HEK293 (cell line): ENCODE results near the gene DDX23.

Experiments used
- FEZF1 ChIP-seq: fragments of 450-650 bp; formaldehyde crosslinking; IDR thresholded peaks from 2 replicates; pipeline ENCODE4 v1.5.1; 2016; ENCODE audit warnings: missing biosample characterization, missing genetic modification characterization
- GFI1B ChIP-seq: fragments of 450-650 bp; formaldehyde crosslinking; IDR thresholded peaks from 2 replicates; pipeline ENCODE4 v1.5.1; 2016; ENCODE audit warnings: missing biosample characterization, missing genetic modification characterization
- GLI2 ChIP-seq: fragments of 450-650 bp; formaldehyde crosslinking; IDR thresholded peaks from 2 replicates; pipeline ENCODE4; 2017; ENCODE audit warnings: missing biosample characterization, missing genetic modification characterization, low read depth, borderline replicate concordance
- KLF1 ChIP-seq: fragments of 450-650 bp; formaldehyde crosslinking; IDR thresholded peaks from 2 replicates; pipeline ENCODE4 v1.5.1; 2016; ENCODE audit warnings: missing biosample characterization, missing genetic modification characterization
- PATZ1 ChIP-seq: fragments of 450-650 bp; formaldehyde crosslinking; IDR thresholded peaks from 2 replicates; pipeline ENCODE4 v1.5.1; 2016; ENCODE audit warnings: missing biosample characterization, missing genetic modification characterization
- PRDM6 ChIP-seq: fragments of 450-650 bp; formaldehyde crosslinking; IDR thresholded peaks from 2 replicates; pipeline ENCODE4 v1.5.1; 2017; ENCODE audit warnings: missing biosample characterization, missing genetic modification characterization
- SETDB1 ChIP-seq: IDR thresholded peaks from one replicate; pipeline ENCODE4 v1.6.1; 2017; ENCODE audit warnings: mild to moderate bottlenecking, low read length, moderate library complexity, mixed read lengths; ENCODE audit not compliant: insufficient read length
- SP3 ChIP-seq: fragments of 450-650 bp; formaldehyde crosslinking; IDR thresholded peaks from 2 replicates; pipeline ENCODE4 v1.5.1; 2016; ENCODE audit warnings: missing biosample characterization, missing genetic modification characterization
- YY2 ChIP-seq: fragments of 450-650 bp; formaldehyde crosslinking; IDR thresholded peaks from 2 replicates; pipeline ENCODE4 v1.5.1; 2016; ENCODE audit warnings: missing biosample characterization, missing genetic modification characterization
- ZBTB11 ChIP-seq: fragments of 450-650 bp; formaldehyde crosslinking; conservative IDR thresholded peaks from 2 replicates; pipeline ENCODE4 v1.5.1; 2016; ENCODE audit warnings: low read depth, missing biosample characterization, missing genetic modification characterization
- ZBTB20 ChIP-seq: fragments of 450-650 bp; formaldehyde crosslinking; IDR thresholded peaks from 2 replicates; pipeline ENCODE4 v1.5.1; 2016; ENCODE audit warnings: missing biosample characterization, missing genetic modification characterization
- ZEB2 ChIP-seq: fragments of 450-650 bp; formaldehyde crosslinking; IDR thresholded peaks from 2 replicates; pipeline ENCODE4 v1.5.1; 2016; ENCODE audit warnings: missing biosample characterization, missing genetic modification characterization
- ZNF133 ChIP-seq: fragments of 450-650 bp; formaldehyde crosslinking; IDR thresholded peaks from 2 replicates; pipeline ENCODE4 v1.5.1; 2016; ENCODE audit warnings: missing biosample characterization, missing genetic modification characterization
- ZNF2 ChIP-seq: fragments of 450-650 bp; formaldehyde crosslinking; IDR thresholded peaks from 2 replicates; pipeline ENCODE4 v1.5.1; 2016; ENCODE audit warnings: missing biosample characterization, missing genetic modification characterization
- ZNF223 ChIP-seq: fragments of 450-650 bp; formaldehyde crosslinking; IDR thresholded peaks from 2 replicates; pipeline ENCODE4 v1.5.1; 2016; ENCODE audit warnings: missing biosample characterization, missing genetic modification characterization
- ZNF248 ChIP-seq: fragments of 450-650 bp; formaldehyde crosslinking; IDR thresholded peaks from 2 replicates; pipeline ENCODE4 v1.5.1; 2017; ENCODE audit warnings: missing biosample characterization, missing genetic modification characterization
- ZNF335 ChIP-seq: fragments of 450-650 bp; formaldehyde crosslinking; conservative IDR thresholded peaks from 2 replicates; pipeline ENCODE4 v1.5.1; 2016; ENCODE audit warnings: missing biosample characterization, missing genetic modification characterization
- ZNF350 ChIP-seq: fragments of 450-650 bp; formaldehyde crosslinking; IDR thresholded peaks from 2 replicates; pipeline ENCODE4 v1.5.0; 2017; ENCODE audit warnings: missing biosample characterization, mild to moderate bottlenecking, missing genetic modification characterization
- ZNF394 ChIP-seq: fragments of 450-650 bp; formaldehyde crosslinking; IDR thresholded peaks from 2 replicates; pipeline ENCODE4 v1.5.1; 2016; ENCODE audit warnings: missing biosample characterization, missing genetic modification characterization, mild to moderate bottlenecking, moderate library complexity, borderline replicate concordance
- ZNF510 ChIP-seq: fragments of 450-650 bp; formaldehyde crosslinking; IDR thresholded peaks from 2 replicates; pipeline ENCODE4 v1.5.1; 2018; ENCODE audit warnings: mild to moderate bottlenecking, missing genetic modification characterization, missing biosample characterization; ENCODE audit not compliant: insufficient replicate concordance
- ZNF530 ChIP-seq: fragments of 450-650 bp; formaldehyde crosslinking; IDR thresholded peaks from 2 replicates; pipeline ENCODE4 v1.5.1; 2016; ENCODE audit warnings: low read depth, missing biosample characterization, missing genetic modification characterization
- ZNF558 ChIP-seq: fragments of 450-650 bp; formaldehyde crosslinking; IDR thresholded peaks from 2 replicates; pipeline ENCODE4 v1.5.1; 2016; ENCODE audit warnings: missing biosample characterization, missing genetic modification characterization
- ZNF610 ChIP-seq: fragments of 450-650 bp; formaldehyde crosslinking; IDR thresholded peaks from 2 replicates; pipeline ENCODE4 v1.5.1; 2016; ENCODE audit warnings: missing biosample characterization, missing genetic modification characterization, borderline replicate concordance
- ZNF654 ChIP-seq: fragments of 450-650 bp; formaldehyde crosslinking; IDR thresholded peaks from 2 replicates; pipeline ENCODE4 v1.5.1; 2016; ENCODE audit warnings: low read depth, missing biosample characterization, missing genetic modification characterization
- ZNF658 ChIP-seq: fragments of 450-650 bp; formaldehyde crosslinking; IDR thresholded peaks from 2 replicates; pipeline ENCODE4; 2016; ENCODE audit warnings: missing biosample characterization, missing genetic modification characterization
- ZNF792 ChIP-seq: fragments of 450-650 bp; formaldehyde crosslinking; IDR thresholded peaks from 2 replicates; pipeline ENCODE4 v1.5.1; 2016; ENCODE audit warnings: missing biosample characterization, missing genetic modification characterization
- ZNF837 ChIP-seq: fragments of 450-650 bp; formaldehyde crosslinking; IDR thresholded peaks from 2 replicates; pipeline ENCODE4 v1.5.1; 2016; ENCODE audit warnings: missing biosample characterization, missing genetic modification characterization
- ZSCAN23 ChIP-seq: fragments of 450-650 bp; formaldehyde crosslinking; IDR thresholded peaks from 2 replicates; pipeline ENCODE4 v1.5.1; 2016; ENCODE audit warnings: missing biosample characterization, missing genetic modification characterization
- TF ChIP-seq, protein P1 (sequence below): fragments of 450-650 bp; formaldehyde crosslinking; optimal IDR thresholded peaks from 2 replicates; pipeline ENCODE3; 2016; ENCODE audit warnings: missing biosample characterization, mild to moderate bottlenecking, missing genetic modification characterization
- TF ChIP-seq, protein P2 (sequence below): fragments of 450-650 bp; formaldehyde crosslinking; IDR thresholded peaks from 2 replicates; pipeline ENCODE4 v1.5.1; 2016; ENCODE audit warnings: missing biosample characterization, missing genetic modification characterization

DDX23 gene

GRCh38 chr12:48815126-48816110 lies 36.5 kb downstream of the DDX23 start (continued):
- TF ChIP-seq, protein P1, sequence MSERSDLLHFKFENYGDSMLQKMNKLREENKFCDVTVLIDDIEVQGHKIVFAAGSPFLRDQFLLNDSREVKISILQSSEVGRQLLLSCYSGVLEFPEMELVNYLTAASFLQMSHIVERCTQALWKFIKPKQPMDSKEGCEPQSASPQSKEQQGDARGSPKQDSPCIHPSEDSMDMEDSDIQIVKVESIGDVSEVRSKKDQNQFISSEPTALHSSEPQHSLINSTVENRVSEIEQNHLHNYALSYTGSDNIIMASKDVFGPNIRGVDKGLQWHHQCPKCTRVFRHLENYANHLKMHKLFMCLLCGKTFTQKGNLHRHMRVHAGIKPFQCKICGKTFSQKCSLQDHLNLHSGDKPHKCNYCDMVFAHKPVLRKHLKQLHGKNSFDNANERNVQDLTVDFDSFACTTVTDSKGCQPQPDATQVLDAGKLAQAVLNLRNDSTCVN (tag by site-specific recombination): peak; percentile 55
- TF ChIP-seq ZNF335 (tag by site-specific recombination) (peak; percentile 86), ZSCAN23 (peak; percentile 23; the same call in 1 of the 2 replicates), ZNF558 (tag by site-specific recombination) (no peak), ZEB2 (tag by site-specific recombination) (peak; percentile 72), GLI2 (tag by site-specific recombination) (no peak), ZNF223 (tag by site-specific recombination) (no peak), ZNF530 (tag by site-specific recombination) (no peak), ZNF792 (peak; percentile 64; the same call in 1 of the 2 replicates), ZBTB20 (tag by site-specific recombination) (peak; percentile 89; the same call in 1 of the 2 replicates), ZNF350 (tag by site-specific recombination) (no peak), ZNF248 (tag by site-specific recombination) (no peak), ZNF133 (no peak), SETDB1 (no peak), ZNF510 (tag by site-specific recombination) (no peak), ZNF654 (tag by site-specific recombination) (no peak), ZNF837 (tag by site-specific recombination) (no peak), KLF1 (peak; percentile 61), ZNF610 (no peak; the same call in 1 of the 2 replicates), GFI1B (tag by site-specific recombination) (no peak), YY2 (tag by site-specific recombination) (no peak), PRDM6 (tag by site-specific recombination) (no peak), ZNF394 (peak; percentile 75; the same call in 1 of the 2 replicates), SP3 (tag by site-specific recombination) (peak; percentile 95), ZNF2 (tag by site-specific recombination) (peak; percentile 98), PATZ1 (tag by site-specific recombination) (peak; percentile 92), ZNF658 (tag by site-specific recombination) (no peak), FEZF1 (tag by site-specific recombination) (no peak), ZBTB11 (peak; percentile 92)
- TF ChIP-seq, protein P2, sequence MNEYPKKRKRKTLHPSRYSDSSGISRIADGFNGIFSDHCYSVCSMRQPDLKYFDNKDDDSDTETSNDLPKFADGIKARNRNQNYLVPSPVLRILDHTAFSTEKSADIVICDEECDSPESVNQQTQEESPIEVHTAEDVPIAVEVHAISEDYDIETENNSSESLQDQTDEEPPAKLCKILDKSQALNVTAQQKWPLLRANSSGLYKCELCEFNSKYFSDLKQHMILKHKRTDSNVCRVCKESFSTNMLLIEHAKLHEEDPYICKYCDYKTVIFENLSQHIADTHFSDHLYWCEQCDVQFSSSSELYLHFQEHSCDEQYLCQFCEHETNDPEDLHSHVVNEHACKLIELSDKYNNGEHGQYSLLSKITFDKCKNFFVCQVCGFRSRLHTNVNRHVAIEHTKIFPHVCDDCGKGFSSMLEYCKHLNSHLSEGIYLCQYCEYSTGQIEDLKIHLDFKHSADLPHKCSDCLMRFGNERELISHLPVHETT (tag by site-specific recombination): no peak
